PFSK-1 (cell line): ENCODE measurements around the gene CDR2.

Experiments used
- FOXP2 ChIP-seq: optimal IDR thresholded peaks from 2 replicates; pipeline ENCODE3; 2011; ENCODE audit warnings: borderline replicate concordance, control low read depth, inconsistent platforms; ENCODE audit not compliant: insufficient read depth; ENCODE audit errors: extremely low read length, extremely low read depth
- POLR2AphosphoS5 ChIP-seq: IDR thresholded peaks from 2 replicates; pipeline ENCODE4 v1.6.1; 2012; ENCODE audit warnings: low read depth, mild to moderate bottlenecking, control low read depth, low read length, moderate library complexity
- REST ChIP-seq, 2 experiments: IDR thresholded peaks; 2 replicates each; pipeline versions ENCODE4 v1.6.1 to v1.8.0; 2011 to 2012; ENCODE audit warnings: low read depth in 2 of 2, low read length in 2 of 2, control low read depth in 1 of 2, inconsistent platforms in 1 of 2, mild to moderate bottlenecking in 1 of 2, moderate library complexity in 1 of 2; ENCODE audit not compliant: insufficient read depth in 1 of 2
- SIN3A ChIP-seq: IDR thresholded peaks from 2 replicates; pipeline ENCODE4 v1.6.1; 2012; ENCODE audit warnings: mild to moderate bottlenecking, low read length, moderate library complexity, borderline replicate concordance; ENCODE audit not compliant: insufficient read depth
- TAF1 ChIP-seq: IDR thresholded peaks from 2 replicates; pipeline ENCODE4 v1.6.1; 2012; ENCODE audit warnings: low read length, control low read depth, borderline replicate concordance; ENCODE audit not compliant: insufficient read depth

CDR2 gene

GRCh38 chr16:22322021-22322471 is 52.4 kb downstream of the CDR2 start:
- TF ChIP-seq POLR2AphosphoS5 (no peak), TAF1 (no peak), SIN3A (no peak), FOXP2 (no peak), REST (IDR thresholded peaks at IDR 0.05; ENCODE audit: insufficient read depth in 1 of 2, low read depth in 2 of 2, low read length in 2 of 2) (no peak)

GRCh38 chr16:22321340-22322001 is 52.9 kb downstream of the CDR2 start:
- TF ChIP-seq SIN3A = no peak

GRCh38 chr16:22320572-22321339 is 53.7 kb downstream of the CDR2 start:
- no peak for TF ChIP-seq POLR2AphosphoS5
- TF ChIP-seq FOXP2 = no peak
- no peak for TF ChIP-seq REST (IDR thresholded peaks at IDR 0.05; ENCODE audit: insufficient read depth in 1 of 2, low read depth in 2 of 2, low read length in 2 of 2)
- TF ChIP-seq TAF1 = no peak
- no peak for TF ChIP-seq SIN3A

GRCh38 chr16:22318690-22319358 is 55.6 kb downstream of the CDR2 start:
- TF ChIP-seq REST (IDR thresholded peaks at IDR 0.05; ENCODE audit: insufficient read depth in 1 of 2, low read depth in 2 of 2, low read length in 2 of 2) (no peak), FOXP2 (no peak), TAF1 (no peak), SIN3A (no peak), POLR2AphosphoS5 (no peak)

GRCh38 chr16:22317625-22318024 is 56.8 kb downstream of the CDR2 start:
- TF ChIP-seq POLR2AphosphoS5 (no peak), TAF1 (no peak), FOXP2 (no peak), SIN3A (no peak), REST (IDR thresholded peaks at IDR 0.05; ENCODE audit: insufficient read depth in 1 of 2, low read depth in 2 of 2, low read length in 2 of 2) (no peak)
